HG03558 (cell line): ENCODE data around the gene TBC1D3.
"Not testable (repeated sequence)": the region's sequence is repeated elsewhere in the genome, so short reads cannot be mapped to it uniquely, and the experiment has no call there.

Experiments
- ATAC-seq: cut with Tn5 transposase; IDR thresholded peaks from one replicate; pipeline ENCODE4 v1.9.1; 2021; ENCODE audit warnings: moderate number of reproducible peaks; ENCODE audit not compliant: unreplicated experiment; ENCODE audit errors: extremely low read depth

The TBC1D3 gene

GRCh38 chr17:38192455-38192854 is at the start of gene TBC1D3:
Gene TBC1D3, minus strand, starts transcription at chr17:38192555. Its CDS starts 1,526 bp downstream, at chr17:38191029.
- ATAC-seq: not testable (repeated sequence)

GRCh38 chr17:38232790-38233189 is 40.4 kb upstream of the TBC1D3 start:
- not testable (repeated sequence) for ATAC-seq

GRCh38 chr17:38225844-38226495 is 33.6 kb upstream of the TBC1D3 start:
- ATAC-seq: not testable (repeated sequence)

- ATAC-seq: not testable (repeated sequence)
Measured at GRCh38 chr17:38220867-38221266, 28.5 kb upstream of the TBC1D3 start.

- ATAC-seq: not testable (repeated sequence)
Measured at GRCh38 chr17:38200271-38200670, 7.9 kb upstream of the TBC1D3 start.

- ATAC-seq: not testable (repeated sequence)
Measured at GRCh38 chr17:38134860-38135259, 57.5 kb downstream of the TBC1D3 start.
